ENCODE results near the gene SLC47A1. TPM values are rescaled to one million over a fixed set of nuclear protein-coding genes. Genes with fewer than 3 reads are reported as not detected.

Gene SLC47A1
- total RNA-seq, 1 experiment from 2014 or later = 16.1 TPM

DNA sequence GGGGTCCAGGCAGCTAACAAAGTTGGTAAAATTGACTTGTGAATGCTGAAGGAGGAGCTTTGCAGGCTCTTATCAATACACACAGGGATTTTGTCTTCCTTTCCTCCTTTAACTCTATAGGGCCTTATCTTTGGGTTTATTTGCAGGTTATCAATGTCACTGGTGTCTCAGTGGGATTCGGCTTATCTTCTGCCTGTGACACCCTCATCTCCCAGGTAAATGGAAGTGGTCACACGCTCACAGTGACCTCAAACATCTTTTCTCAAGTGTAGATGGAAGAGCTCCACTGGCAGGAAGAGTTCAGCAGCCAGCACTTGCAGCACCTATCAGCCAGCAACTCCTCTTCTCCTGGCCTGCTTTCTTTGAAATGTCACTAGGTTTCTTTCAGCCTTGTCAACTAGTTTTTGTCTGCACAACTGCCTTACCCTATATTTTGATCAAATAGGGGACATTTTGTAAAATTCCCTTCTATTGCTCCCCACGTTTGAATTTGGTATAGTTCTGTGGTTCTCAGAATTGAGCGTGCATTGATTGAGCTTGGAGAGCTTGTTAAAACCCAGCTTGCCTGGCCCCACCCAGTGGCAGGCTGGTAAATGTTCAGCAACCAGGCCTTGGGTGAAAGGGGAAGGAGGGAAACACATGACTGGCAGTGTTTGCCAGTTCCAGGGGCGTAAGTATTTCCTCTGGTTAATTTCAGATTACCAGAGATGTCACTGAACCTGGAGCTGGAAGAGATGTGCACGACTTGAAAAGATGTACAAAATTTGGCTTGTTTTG, 12.8 kb downstream of the SLC47A1 start:
- no peak for ATAC-seq
- Histone ChIP-seq H3K36me3 (ENCODE audit: control insufficient read depth, insufficient read depth, low read length) (no peaks in the 10 kb centered on the region), H3K4me3 (ENCODE audit: low read depth in 2 of 2, low read length in 2 of 2) (no peak overlapping the region), H3K27ac (ENCODE audit: low read length) (no peak overlapping the region), H3K4me1 (ENCODE audit: control insufficient read depth, insufficient read depth, low read length) (no peaks in the 10 kb centered on the region), H3K9me3 (ENCODE audit: control insufficient read depth, insufficient read depth, low read depth, low read length) (no peaks in the 10 kb centered on the region), H3K27me3 (ENCODE audit: control insufficient read depth, insufficient read depth, low read length) (no peaks in the 10 kb centered on the region)
- in situ Hi-C loops (cut with HindIII; ENCODE audit: low pct_unique_long_range_greater_than_20kb, low sequenced_read_pairs) (no loop called here), intact Hi-C loops (cut with micrococcal nuclease; ENCODE audit: unreplicated experiment) (no loop called here)
- ChIA-PET POLR2A (interaction anchor here (0.7 kb wide), 1 partner anchor 334 kb away, joined by 3 read pairs; no protein-coding TSS in a partner anchor), CTCF (no interaction called here)
- TF ChIP-seq, protein P1, sequence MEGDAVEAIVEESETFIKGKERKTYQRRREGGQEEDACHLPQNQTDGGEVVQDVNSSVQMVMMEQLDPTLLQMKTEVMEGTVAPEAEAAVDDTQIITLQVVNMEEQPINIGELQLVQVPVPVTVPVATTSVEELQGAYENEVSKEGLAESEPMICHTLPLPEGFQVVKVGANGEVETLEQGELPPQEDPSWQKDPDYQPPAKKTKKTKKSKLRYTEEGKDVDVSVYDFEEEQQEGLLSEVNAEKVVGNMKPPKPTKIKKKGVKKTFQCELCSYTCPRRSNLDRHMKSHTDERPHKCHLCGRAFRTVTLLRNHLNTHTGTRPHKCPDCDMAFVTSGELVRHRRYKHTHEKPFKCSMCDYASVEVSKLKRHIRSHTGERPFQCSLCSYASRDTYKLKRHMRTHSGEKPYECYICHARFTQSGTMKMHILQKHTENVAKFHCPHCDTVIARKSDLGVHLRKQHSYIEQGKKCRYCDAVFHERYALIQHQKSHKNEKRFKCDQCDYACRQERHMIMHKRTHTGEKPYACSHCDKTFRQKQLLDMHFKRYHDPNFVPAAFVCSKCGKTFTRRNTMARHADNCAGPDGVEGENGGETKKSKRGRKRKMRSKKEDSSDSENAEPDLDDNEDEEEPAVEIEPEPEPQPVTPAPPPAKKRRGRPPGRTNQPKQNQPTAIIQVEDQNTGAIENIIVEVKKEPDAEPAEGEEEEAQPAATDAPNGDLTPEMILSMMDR (IDR thresholded peaks at IDR 0.05) = no peak
- TF ChIP-seq, protein P2, sequence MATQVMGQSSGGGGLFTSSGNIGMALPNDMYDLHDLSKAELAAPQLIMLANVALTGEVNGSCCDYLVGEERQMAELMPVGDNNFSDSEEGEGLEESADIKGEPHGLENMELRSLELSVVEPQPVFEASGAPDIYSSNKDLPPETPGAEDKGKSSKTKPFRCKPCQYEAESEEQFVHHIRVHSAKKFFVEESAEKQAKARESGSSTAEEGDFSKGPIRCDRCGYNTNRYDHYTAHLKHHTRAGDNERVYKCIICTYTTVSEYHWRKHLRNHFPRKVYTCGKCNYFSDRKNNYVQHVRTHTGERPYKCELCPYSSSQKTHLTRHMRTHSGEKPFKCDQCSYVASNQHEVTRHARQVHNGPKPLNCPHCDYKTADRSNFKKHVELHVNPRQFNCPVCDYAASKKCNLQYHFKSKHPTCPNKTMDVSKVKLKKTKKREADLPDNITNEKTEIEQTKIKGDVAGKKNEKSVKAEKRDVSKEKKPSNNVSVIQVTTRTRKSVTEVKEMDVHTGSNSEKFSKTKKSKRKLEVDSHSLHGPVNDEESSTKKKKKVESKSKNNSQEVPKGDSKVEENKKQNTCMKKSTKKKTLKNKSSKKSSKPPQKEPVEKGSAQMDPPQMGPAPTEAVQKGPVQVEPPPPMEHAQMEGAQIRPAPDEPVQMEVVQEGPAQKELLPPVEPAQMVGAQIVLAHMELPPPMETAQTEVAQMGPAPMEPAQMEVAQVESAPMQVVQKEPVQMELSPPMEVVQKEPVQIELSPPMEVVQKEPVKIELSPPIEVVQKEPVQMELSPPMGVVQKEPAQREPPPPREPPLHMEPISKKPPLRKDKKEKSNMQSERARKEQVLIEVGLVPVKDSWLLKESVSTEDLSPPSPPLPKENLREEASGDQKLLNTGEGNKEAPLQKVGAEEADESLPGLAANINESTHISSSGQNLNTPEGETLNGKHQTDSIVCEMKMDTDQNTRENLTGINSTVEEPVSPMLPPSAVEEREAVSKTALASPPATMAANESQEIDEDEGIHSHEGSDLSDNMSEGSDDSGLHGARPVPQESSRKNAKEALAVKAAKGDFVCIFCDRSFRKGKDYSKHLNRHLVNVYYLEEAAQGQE (IDR thresholded peaks at IDR 0.05; ENCODE audit: insufficient read depth in 1 of 2, low read depth in 2 of 2, low read length in 1 of 2) = no peak
- TF ChIP-seq TCF7L2 (IDR thresholded peaks at IDR 0.05; ENCODE audit: low read depth, low read length) (no peak), SIN3A (IDR thresholded peaks at IDR 0.05; ENCODE audit: borderline replicate concordance, insufficient read depth, low read depth, low read length) (no peak), POLR2AphosphoS5 (IDR thresholded peaks at IDR 0.05; ENCODE audit: low read depth, low read length) (no peak)
- no peak for DNase-seq (ENCODE audit: low read depth, low spot score)
- no TSS peak for BruUV-seq (replicated peaks)

DNA sequence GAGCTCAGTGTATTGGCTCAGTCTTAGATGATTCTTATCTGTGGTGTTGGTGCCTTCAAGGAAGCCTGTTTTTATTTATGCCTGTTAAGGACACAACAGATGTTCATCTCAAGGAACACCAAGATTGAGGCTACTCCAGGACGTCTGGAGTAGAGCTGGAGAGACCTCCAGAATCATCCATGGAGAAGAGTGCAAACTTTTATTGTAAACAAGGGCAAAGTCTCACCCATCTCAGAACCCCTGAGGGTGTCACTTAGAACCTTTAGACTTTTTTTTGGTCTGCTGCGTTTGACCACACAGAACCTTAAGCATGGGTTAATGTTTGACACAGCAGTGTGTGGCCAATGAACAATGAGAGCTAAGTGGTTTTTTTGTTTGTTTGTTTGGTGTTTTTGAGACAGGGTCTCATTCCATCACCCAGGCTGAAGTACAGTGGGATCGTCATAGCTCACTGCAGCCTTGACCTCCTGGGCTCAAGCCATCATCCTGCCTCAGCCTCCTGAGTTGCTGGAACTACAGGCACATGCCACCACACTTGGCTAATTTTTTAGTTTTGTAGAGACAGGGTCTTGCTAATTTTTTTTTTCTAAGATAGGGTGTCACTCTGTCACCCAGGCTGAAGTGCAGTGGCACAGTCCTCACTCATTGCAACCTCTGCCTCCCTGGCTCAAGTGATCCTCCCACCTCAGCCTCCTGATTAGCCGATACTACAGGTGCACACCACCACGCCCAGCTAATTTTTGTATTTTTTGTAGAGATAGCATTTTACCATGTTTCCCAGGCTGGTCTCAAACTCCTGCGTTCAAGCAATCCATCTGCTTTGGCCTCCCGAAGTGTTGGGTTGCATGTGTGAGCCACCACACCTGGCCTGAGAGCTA, 16.3 kb downstream of the SLC47A1 start:
- H3K9me3 ChIP-seq (ENCODE audit: control insufficient read depth, insufficient read depth, low read depth, low read length) = no peaks in the 10 kb centered on the region
- no TSS peak for BruUV-seq (replicated peaks)
- DNase-seq (ENCODE audit: low read depth, low spot score) = no peak
- H3K36me3 ChIP-seq (ENCODE audit: control insufficient read depth, insufficient read depth, low read length) = no peaks in the 10 kb centered on the region
- ChIA-PET CTCF (no interaction called here), POLR2A (interaction anchor here (0.6 kb wide), 1 partner anchor 21 kb away, joined by 3 read pairs; no protein-coding TSS in a partner anchor)
- in situ Hi-C loops (cut with HindIII; ENCODE audit: low pct_unique_long_range_greater_than_20kb, low sequenced_read_pairs) (no loop called here), intact Hi-C loops (cut with micrococcal nuclease; ENCODE audit: unreplicated experiment) (no loop called here)
- no peaks in the 10 kb centered on the region for H3K27me3 ChIP-seq (ENCODE audit: control insufficient read depth, insufficient read depth, low read length)
- no peak for ATAC-seq
- H3K27ac ChIP-seq (ENCODE audit: low read length) = no peak overlapping the region
- no peaks in the 10 kb centered on the region for H3K4me1 ChIP-seq (ENCODE audit: control insufficient read depth, insufficient read depth, low read length)
- H3K4me3 ChIP-seq (ENCODE audit: low read depth in 2 of 2, low read length in 2 of 2) = no peak overlapping the region
- no peak for TF ChIP-seq SIN3A (IDR thresholded peaks at IDR 0.05; ENCODE audit: borderline replicate concordance, insufficient read depth, low read depth, low read length)
- TF ChIP-seq, protein P1 (IDR thresholded peaks at IDR 0.05) = no peak
- TF ChIP-seq, protein P2 (IDR thresholded peaks at IDR 0.05; ENCODE audit: insufficient read depth in 1 of 2, low read depth in 2 of 2, low read length in 1 of 2) = no peak
- no peak for TF ChIP-seq TCF7L2 (IDR thresholded peaks at IDR 0.05; ENCODE audit: low read depth, low read length)
- no peak for TF ChIP-seq POLR2AphosphoS5 (IDR thresholded peaks at IDR 0.05; ENCODE audit: low read depth, low read length)
